Activated naive CD8-positive, alpha-beta T cell treated with anti-CD3 and anti-CD28 coated beads, Interleukin-2, amount 10 ng/mL, durations not matched to agents 7 days and 5 days (primary cell): ENCODE data around the gene CCDC43. TPM values are rescaled to one million over a fixed set of nuclear protein-coding genes. Genes with fewer than 3 reads are reported as not detected.
"Not testable (repeated sequence)": the region's sequence is repeated elsewhere in the genome, so short reads cannot be mapped to it uniquely, and the experiment has no call there.

Source experiments
- ATAC-seq: fragments of 150-1000 bp; cut with Tn5 transposase; one replicate; pipeline ENCODE4 v1.10.0; 2021; ENCODE audit warnings: low read depth, moderate library complexity
- POLR2A ChIA-PET: fragments of 350-600 bp; sonication (Branson Sonifier 250); formaldehyde crosslinking; loops from one replicate; lab custom pipeline; 2021; ENCODE audit warnings: antibody characterized with exemption; lab: Charles Lee
- DNase-seq: peaks from one replicate; pipeline ENCODE4 v3.0.0; 2021
- H3K27ac Mint-ChIP-seq: one replicate; pipeline ENCODE4 v1.8.0; 2022; ENCODE audit warnings: mild to moderate bottlenecking, mixed read lengths
- H3K27me3 Mint-ChIP-seq: one replicate; pipeline ENCODE4 v1.8.0; 2022; ENCODE audit warnings: mild to moderate bottlenecking, moderate library complexity, mixed read lengths
- H3K36me3 Mint-ChIP-seq: one replicate; pipeline ENCODE4 v1.8.0; 2021; ENCODE audit warnings: mild to moderate bottlenecking, mixed read lengths
- H3K4me1 Mint-ChIP-seq: one replicate; pipeline ENCODE4 v1.8.0; 2021; ENCODE audit warnings: mixed read lengths
- H3K4me3 Mint-ChIP-seq: one replicate; pipeline ENCODE4 v1.8.0; 2022; ENCODE audit warnings: mild to moderate bottlenecking, moderate library complexity, mixed read lengths
- H3K9me3 Mint-ChIP-seq: one replicate; pipeline ENCODE4 v1.8.0; 2021; ENCODE audit warnings: mixed read lengths
- total RNA-seq, 2 experiments: library from RNA; stranded (reverse); gene quantifications; one replicate each; pipeline ENCODE4 v1.2.3, GENCODE V29; 2021

CCDC43 gene
- total RNA-seq, 2 experiments from 2014 or later = 21.7 to 23.9 TPM

GRCh38 chr17:44690746-44691306 is 1.2 kb upstream of the CCDC43 start:
- not testable (repeated sequence) for H3K27me3 Mint-ChIP-seq, H3K36me3 Mint-ChIP-seq, DNase-seq, ATAC-seq, H3K9me3 Mint-ChIP-seq
- POLR2A ChIA-PET = interaction anchor here (2.6 kb wide), 1 partner anchor 18 kb away, joined by 20 read pairs; the partner anchor contains the start of gene DBF4B
- H3K4me3 Mint-ChIP-seq = peak overlapping the region; percentile 98
- H3K4me1 Mint-ChIP-seq = peaks cover 11% of the 10 kb centered on the region
- peak overlapping the region; percentile 31 for H3K27ac Mint-ChIP-seq

DNA sequence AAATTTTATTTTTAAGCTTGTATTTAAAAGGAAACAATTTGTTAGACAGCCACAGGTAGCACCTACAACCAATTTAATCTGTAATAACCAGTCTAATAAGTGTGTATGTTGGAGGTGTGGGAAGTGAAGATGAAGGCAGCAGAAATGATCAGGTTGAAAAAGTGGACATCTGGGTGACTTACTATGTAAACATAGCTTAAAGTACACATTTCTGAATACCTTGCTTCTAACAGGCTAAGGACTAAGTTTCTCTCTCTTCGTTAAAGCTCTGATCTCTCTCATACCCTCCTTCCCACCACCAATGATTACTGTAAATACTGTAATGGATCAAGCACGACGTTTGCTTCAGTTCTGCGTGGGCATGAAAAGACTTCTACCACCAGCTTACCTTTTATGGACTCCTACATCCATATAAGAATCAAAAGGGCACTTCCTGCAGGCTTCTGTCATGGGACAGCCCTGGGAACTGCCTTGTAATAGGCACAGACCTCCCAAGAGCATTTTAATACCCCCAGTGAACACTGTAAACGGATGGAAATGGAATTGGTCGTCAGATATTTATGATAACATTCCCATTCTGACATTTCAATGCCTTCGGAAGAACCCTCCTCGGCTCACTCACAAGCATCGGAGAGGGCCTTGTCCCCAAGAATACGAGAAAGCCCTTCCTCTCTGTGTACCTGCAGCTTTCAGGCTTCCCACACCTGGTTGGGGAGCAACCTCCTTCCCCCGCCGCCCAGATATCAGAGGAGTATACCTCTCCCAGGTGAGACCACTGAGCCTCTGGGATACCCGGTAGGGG is 700 bp downstream of the CCDC43 start:
- DNase-seq (no peak), ATAC-seq (peak; percentile 12)
- peaks cover 12% of the 10 kb centered on the region for H3K4me1 Mint-ChIP-seq
- H3K27me3 Mint-ChIP-seq = no peaks in the 10 kb centered on the region
- H3K9me3 Mint-ChIP-seq = no peaks in the 10 kb centered on the region
- peak overlapping the region; percentile 98 for H3K4me3 Mint-ChIP-seq
- H3K36me3 Mint-ChIP-seq = peaks cover 3% of the 10 kb centered on the region
- H3K27ac Mint-ChIP-seq = peak overlapping the region; percentile 96
- POLR2A ChIA-PET = interaction anchor here (0.6 to 2.6 kb wide), 4 partner anchors 8 to 210 kb away, joined by 3 to 20 read pairs (median 4); partner anchors contain the start of genes DBF4B, EFTUD2 and GPATCH8

- Mint-ChIP-seq H3K4me3 (peak overlapping the region; percentile 98), H3K4me1 (peaks cover 16% of the 10 kb centered on the region), H3K27me3 (no peaks in the 10 kb centered on the region), H3K9me3 (no peaks in the 10 kb centered on the region), H3K36me3 (peaks cover 3% of the 10 kb centered on the region), H3K27ac (no peak overlapping the region)
- POLR2A ChIA-PET = interaction anchor here (2.0 to 2.6 kb wide), 2 partner anchors 20 to 185 kb away, joined by 4 to 20 read pairs; partner anchors contain the start of genes DBF4B and GPATCH8
- no peak for ATAC-seq
- DNase-seq = no peak
Observed at GRCh38 chr17:44688200-44688599, 1.4 kb downstream of the CCDC43 start.

- POLR2A ChIA-PET = interaction anchor here (0.7 kb wide), 1 partner anchor 558 kb away, joined by 3 read pairs; no protein-coding TSS in a partner anchor
- H3K4me3 Mint-ChIP-seq = no peak overlapping the region
- no peak for ATAC-seq
- peaks cover 3% of the 10 kb centered on the region for H3K36me3 Mint-ChIP-seq
- no peak overlapping the region for H3K27ac Mint-ChIP-seq
- peaks cover 16% of the 10 kb centered on the region for H3K4me1 Mint-ChIP-seq
- no peaks in the 10 kb centered on the region for H3K9me3 Mint-ChIP-seq
- DNase-seq = no peak
- H3K27me3 Mint-ChIP-seq = no peaks in the 10 kb centered on the region
Observed at GRCh38 chr17:44687756-44688155, 1.8 kb downstream of the CCDC43 start.

DNA sequence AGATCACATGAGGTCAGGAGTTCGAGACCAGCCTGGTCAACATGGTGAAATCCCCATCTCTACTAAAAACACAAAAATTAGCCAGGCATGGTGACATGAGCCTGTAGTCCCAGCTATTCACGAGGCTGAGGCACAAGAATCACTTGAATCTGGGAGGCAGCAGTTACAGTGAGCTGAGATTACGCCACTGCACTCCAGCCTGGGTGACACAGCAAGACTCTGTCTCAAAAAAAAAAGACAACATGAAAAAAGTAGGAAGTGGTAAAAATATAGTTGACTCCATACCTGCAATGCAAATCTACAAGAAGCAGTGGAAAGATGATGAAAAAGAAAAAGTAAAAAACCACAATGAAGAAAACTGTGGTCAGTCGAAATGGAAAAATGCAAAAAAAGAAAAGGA is 6.3 kb downstream of the CCDC43 start:
- POLR2A ChIA-PET, DNase-seq, H3K4me1 Mint-ChIP-seq, H3K9me3 Mint-ChIP-seq, H3K27me3 Mint-ChIP-seq, H3K36me3 Mint-ChIP-seq, ATAC-seq, H3K4me3 Mint-ChIP-seq, H3K27ac Mint-ChIP-seq: not testable (repeated sequence)

- no peak overlapping the region for H3K27ac Mint-ChIP-seq
- DNase-seq (no peak), ATAC-seq (no peak)
- POLR2A ChIA-PET = no interaction called here
- H3K4me1 Mint-ChIP-seq = no peaks in the 10 kb centered on the region
- H3K36me3 Mint-ChIP-seq = peaks cover 10% of the 10 kb centered on the region
- no peaks in the 10 kb centered on the region for H3K27me3 Mint-ChIP-seq
- H3K4me3 Mint-ChIP-seq = no peak overlapping the region
- no peaks in the 10 kb centered on the region for H3K9me3 Mint-ChIP-seq
Observed at GRCh38 chr17:44677136-44677535, 12.4 kb downstream of the CCDC43 start.

DNA sequence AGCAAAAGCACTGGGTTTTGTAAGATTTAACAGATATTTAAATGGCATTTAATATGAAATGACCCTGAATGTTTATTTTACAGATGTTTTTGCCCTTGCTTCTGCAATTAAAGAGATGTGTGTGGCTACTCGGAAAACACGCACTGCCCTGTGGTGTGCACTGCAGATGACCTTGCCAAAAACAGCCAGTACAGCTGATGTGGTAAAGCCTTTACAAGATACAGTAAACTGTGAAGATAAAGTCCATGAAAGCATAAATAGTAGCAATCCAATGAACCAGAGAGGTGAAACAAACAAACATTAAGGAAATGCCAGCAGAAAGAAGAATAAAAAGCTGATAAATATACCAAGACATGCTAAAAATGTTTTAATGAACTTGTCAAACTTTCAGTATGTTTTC is 15.7 kb downstream of the CCDC43 start:
- H3K27me3 Mint-ChIP-seq = peaks cover under 1% of the 10 kb centered on the region

GRCh38 chr17:44672479-44673093 is 17.0 kb downstream of the CCDC43 start:
- Mint-ChIP-seq H3K27me3 (peaks cover 3% of the 10 kb centered on the region), H3K4me3 (no peak overlapping the region), H3K36me3 (peaks cover 2% of the 10 kb centered on the region), H3K27ac (no peak overlapping the region), H3K9me3 (no peaks in the 10 kb centered on the region), H3K4me1 (no peaks in the 10 kb centered on the region)
- POLR2A ChIA-PET = no interaction called here
- ATAC-seq (no peak), DNase-seq (no peak)

More for the DNA sequence above, 15.7 kb downstream of the CCDC43 start:
- no peak for ATAC-seq
- Mint-ChIP-seq H3K36me3 (peaks cover 6% of the 10 kb centered on the region), H3K4me1 (no peaks in the 10 kb centered on the region), H3K4me3 (no peak overlapping the region), H3K9me3 (no peaks in the 10 kb centered on the region), H3K27ac (no peak overlapping the region)
- no peak for DNase-seq
- POLR2A ChIA-PET = no interaction called here

DNA sequence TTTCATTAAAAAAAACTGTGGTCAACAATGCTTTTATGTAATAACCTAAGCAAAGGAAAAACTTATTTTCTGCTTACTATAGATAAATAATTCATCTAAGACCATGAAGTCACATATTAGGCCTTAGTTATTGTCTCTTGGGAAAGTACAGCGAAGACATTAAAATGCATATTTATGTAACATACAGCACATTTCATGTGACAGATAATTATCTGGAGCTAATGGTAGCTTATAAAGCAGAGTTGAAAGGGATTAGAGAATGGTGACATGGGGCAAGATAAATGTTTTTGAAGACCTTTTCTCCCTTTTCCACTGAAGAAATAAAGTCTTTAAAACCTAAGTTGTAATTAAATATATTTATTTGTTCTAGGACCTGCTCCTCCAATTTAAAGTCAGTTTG is 23.6 kb downstream of the CCDC43 start:
- ATAC-seq (no peak), DNase-seq (no peak)
- H3K27me3 Mint-ChIP-seq = peaks cover 20% of the 10 kb centered on the region
- POLR2A ChIA-PET = no interaction called here
- H3K36me3 Mint-ChIP-seq = no peaks in the 10 kb centered on the region
- H3K9me3 Mint-ChIP-seq = no peaks in the 10 kb centered on the region
- H3K4me3 Mint-ChIP-seq = no peak overlapping the region
- H3K27ac Mint-ChIP-seq = no peak overlapping the region
- no peaks in the 10 kb centered on the region for H3K4me1 Mint-ChIP-seq

DNA sequence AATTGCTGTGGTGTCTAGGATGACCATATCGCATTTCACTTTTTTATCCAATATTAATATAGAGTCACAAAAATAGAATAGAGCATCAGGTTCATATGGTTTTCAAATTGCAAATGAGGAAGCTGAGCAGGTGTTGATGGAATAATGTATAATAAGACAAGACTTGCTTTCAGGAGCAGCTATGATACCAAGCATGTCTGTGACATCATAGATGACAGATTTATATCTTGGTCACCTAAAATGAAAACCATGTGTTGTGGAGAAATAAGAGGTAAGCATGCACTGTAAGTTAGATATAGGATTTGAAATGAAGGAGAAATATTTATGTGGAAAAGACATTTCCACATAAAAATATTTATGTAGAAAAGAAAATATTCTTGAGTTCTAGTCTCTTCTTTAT is 24.7 kb downstream of the CCDC43 start:
- Mint-ChIP-seq H3K27me3 (peaks cover 20% of the 10 kb centered on the region), H3K27ac (no peak overlapping the region), H3K4me1 (no peaks in the 10 kb centered on the region), H3K9me3 (no peaks in the 10 kb centered on the region), H3K4me3 (no peak overlapping the region), H3K36me3 (no peaks in the 10 kb centered on the region)
- no peak for DNase-seq
- POLR2A ChIA-PET = no interaction called here
- no peak for ATAC-seq

GRCh38 chr17:44663095-44663494 is 26.5 kb downstream of the CCDC43 start:
- H3K36me3 Mint-ChIP-seq = no peaks in the 10 kb centered on the region
- H3K4me3 Mint-ChIP-seq = no peak overlapping the region
- H3K4me1 Mint-ChIP-seq = no peaks in the 10 kb centered on the region
- DNase-seq = no peak
- POLR2A ChIA-PET = no interaction called here
- no peak overlapping the region for H3K27ac Mint-ChIP-seq
- H3K27me3 Mint-ChIP-seq = peaks cover 20% of the 10 kb centered on the region
- no peak for ATAC-seq
- H3K9me3 Mint-ChIP-seq = no peaks in the 10 kb centered on the region

DNA sequence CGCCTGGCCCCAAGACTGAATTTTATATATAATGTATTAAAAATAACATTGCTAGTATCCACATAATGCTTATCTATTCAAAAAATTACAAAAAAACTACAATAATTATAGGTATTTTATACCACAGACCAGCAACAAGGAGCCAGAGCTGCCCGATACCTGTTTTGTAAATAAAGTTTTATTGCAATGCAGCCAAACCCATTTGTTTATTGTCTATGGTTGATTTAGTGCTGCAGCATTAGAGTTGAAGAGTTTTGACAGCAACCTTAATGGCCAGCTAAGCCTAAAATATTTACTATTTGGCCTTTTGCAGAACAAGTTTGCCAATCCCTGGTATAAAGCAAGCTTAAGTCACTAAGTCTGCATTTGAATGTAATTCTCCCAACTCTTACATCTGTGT is 27.7 kb downstream of the CCDC43 start:
- H3K36me3 Mint-ChIP-seq = peaks cover 2% of the 10 kb centered on the region

GRCh38 chr17:44655983-44656710 is 33.4 kb downstream of the CCDC43 start, which contains the start of gene MEIOC:
TSS of gene MEIOC (plus strand) at chr17:44656468. CDS start at chr17:44656614, 146 bp downstream.
- Mint-ChIP-seq H3K36me3 (peaks cover 2% of the 10 kb centered on the region), H3K4me3 (peak within 1 kb of the TSS; percentile 54), H3K4me1 (peaks cover 3% of the 10 kb centered on the region), H3K27me3 (peaks cover 46% of the 10 kb centered on the region), H3K27ac (no peak within 1 kb of the TSS), H3K9me3 (no peaks in the 10 kb centered on the region)
- DNase-seq (peak; percentile 42), ATAC-seq (peak; percentile 68)
- POLR2A ChIA-PET = no interaction called here

More for the DNA sequence above, 27.7 kb downstream of the CCDC43 start:
- POLR2A ChIA-PET = no interaction called here
- no peaks in the 10 kb centered on the region for H3K9me3 Mint-ChIP-seq
- H3K27ac Mint-ChIP-seq = no peak overlapping the region
- DNase-seq (no peak), ATAC-seq (no peak)
- H3K27me3 Mint-ChIP-seq = peaks cover 31% of the 10 kb centered on the region
- no peak overlapping the region for H3K4me3 Mint-ChIP-seq
- peaks cover 3% of the 10 kb centered on the region for H3K4me1 Mint-ChIP-seq
